GM18909 (cell line): ENCODE results near the gene LAMA5.

Source experiments
- ATAC-seq: cut with Tn5 transposase; IDR thresholded peaks from one replicate; pipeline ENCODE4 v1.9.1; 2021; ENCODE audit warnings: mild to moderate bottlenecking; ENCODE audit not compliant: unreplicated experiment, poor library complexity

The LAMA5 gene

GRCh38 chr20:62335532-62335931 lies 31.6 kb downstream of the LAMA5 start:
- no peak for ATAC-seq

DNA sequence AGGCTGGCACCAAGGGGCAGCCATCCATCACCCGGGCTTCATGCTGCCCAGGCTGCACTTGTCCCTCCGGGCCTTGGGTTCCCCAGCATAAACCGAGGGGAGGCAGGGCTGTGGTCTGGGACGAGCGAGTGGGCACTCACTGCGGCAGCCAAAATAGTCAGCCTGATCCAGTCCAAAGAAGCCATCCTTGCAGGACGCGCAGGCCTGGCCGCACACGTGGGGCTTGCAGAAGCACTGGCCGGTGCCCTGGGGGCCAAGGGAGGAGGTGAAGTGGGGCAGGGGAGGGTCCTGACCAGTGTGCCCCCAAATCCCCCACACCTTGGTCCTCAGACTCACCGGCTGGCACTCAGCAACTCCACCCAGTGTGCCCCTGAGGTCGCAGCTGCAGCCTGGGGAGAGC lies 32.2 kb downstream of the LAMA5 start:
- no peak for ATAC-seq

GRCh38 chr20:62333820-62334595 lies 33.1 kb downstream of the LAMA5 start:
- no peak for ATAC-seq

GRCh38 chr20:62332989-62333819 lies 33.9 kb downstream of the LAMA5 start:
- no peak for ATAC-seq

GRCh38 chr20:62332421-62332820 lies 34.7 kb downstream of the LAMA5 start:
- ATAC-seq: no peak

DNA sequence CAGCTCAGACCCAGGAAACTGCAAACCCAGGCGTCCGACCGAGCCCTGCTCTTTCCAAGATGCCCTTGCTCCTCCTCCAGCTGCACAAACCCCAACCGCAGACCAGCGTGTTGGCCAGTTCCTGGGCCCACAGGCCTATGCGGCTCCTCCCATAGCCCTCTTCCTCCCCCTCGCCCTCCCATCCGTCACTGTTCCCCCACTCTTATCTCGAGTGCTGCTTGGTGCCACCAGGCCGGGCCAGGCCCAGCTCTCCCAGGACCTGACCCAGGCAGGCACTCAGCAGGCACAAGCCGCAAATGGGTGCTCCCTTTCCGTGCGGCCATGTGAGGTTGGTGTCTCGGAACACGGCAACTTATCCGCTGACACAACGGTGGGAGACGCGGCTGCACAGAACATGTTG lies 35.8 kb downstream of the LAMA5 start:
- no peak for ATAC-seq

GRCh38 chr20:62330576-62331317 lies 36.4 kb downstream of the LAMA5 start:
- no peak for ATAC-seq

DNA sequence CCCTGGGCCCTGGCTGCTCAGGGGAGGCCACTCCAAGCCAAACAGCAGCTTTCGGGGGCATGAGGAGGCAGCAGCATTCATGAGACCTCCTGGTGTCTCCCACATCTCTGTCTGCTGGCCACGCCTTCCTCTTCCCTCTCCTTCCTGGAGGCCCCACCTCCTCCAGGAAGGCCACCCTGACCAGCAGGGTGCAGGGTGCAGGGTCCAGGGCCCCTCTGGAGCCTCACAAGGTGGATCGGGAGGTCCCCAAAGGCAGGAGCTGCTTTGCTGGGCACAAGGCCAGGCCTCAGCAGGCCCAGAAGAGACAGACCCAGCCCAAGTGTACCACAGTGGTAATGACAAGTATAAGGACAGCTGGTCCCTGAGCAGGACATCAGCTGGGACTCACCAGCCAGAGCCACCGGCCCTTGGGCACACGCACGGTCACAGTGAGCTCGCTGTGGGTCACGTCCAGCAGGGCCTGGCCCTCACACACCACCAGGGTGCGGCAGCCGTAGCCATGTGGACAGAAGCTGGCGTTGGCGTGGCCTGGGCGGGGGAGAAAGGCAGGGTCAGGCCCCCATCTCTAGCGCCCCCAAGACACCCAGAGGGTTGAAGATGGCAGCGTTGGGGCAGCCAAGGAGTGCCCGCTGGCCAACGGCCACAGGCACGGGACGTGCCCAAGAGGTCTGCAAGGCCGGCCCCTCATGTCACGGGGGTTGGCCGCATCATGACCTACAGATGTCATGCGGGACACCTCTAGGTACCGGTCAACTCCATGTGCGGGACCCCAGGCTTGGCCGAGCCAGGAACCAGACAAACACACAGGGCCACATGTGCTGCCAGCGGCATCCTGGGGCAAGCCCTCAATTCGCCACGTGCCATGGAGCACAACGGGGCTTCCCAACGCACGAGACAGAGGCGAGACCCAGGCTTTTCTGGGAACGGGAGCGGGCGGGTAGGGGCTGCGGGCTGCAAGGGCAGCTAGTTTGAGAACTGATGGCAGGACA lies 37.4 kb downstream of the LAMA5 start:
- no peak for ATAC-seq

DNA sequence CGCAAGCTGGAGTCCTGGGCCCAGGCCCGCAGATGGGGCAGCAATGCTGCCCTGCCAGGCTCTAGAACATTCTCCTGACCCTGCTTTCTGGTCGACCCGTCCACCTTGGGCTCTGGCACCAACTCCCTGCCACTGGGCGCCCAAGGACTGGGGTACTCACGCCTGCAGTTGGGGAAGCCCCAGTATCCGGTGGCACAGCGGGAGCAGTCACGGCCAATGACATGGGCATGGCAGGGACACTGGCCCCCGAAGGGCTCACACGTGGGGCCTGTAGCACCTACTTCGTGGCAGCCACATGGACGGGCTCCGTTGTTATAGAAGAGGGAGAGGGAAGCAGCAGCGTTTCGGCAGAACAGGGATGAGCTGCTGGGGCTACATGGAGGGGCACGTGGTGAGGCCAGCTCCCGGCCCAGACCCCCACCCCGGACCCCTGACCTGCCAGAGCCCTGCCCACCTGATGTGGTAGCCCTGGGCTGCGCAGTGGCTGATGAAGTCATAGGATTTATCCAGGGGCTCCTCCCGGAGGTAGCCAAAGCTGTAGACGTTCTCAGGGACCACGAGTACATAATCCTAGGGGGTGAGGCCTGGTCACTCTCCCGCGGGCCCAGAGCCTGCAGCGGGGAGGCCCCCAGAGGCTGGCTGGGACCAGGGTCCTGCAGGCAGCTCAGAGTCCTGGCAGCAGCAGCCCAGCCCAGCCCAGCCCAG lies 38.3 kb downstream of the LAMA5 start:
- ATAC-seq: no peak

DNA sequence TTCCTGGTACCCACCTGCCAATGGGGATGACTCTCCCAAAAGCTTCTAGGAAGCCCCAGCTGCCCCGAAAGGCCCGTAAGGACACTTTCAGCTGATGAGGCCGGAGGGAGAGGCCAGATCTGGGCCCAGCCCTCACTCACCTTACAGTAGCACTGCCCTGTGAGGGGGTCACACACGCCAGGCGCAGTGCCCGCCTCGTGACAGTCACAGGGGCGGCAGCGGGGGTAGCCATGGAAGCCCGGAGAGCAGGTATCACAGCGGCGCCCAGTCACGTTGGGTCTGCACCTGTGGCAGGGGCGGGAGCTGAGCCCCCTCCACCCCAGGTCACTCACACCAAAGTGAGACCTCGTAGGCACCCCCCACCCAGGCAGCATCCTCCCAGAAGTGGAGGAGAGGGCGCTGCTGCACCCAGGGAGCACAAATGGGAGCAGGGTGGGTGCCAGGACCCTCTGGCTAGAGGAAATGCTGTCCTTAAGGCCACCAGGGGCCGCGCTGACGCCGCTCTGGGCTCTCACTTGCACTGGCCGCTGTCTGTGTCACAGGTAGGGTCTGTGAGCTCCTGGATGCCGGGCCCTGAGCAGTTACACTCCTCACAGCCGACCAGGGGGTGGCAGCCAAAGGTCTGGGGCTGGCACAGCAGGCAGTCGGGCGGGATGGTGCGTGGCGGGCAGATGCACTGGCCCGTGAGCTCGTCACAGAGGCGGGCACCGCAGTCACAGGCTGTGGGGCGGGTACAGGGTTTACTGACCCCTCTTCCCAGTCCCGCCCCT lies 39.2 kb downstream of the LAMA5 start:
- no peak for ATAC-seq

DNA sequence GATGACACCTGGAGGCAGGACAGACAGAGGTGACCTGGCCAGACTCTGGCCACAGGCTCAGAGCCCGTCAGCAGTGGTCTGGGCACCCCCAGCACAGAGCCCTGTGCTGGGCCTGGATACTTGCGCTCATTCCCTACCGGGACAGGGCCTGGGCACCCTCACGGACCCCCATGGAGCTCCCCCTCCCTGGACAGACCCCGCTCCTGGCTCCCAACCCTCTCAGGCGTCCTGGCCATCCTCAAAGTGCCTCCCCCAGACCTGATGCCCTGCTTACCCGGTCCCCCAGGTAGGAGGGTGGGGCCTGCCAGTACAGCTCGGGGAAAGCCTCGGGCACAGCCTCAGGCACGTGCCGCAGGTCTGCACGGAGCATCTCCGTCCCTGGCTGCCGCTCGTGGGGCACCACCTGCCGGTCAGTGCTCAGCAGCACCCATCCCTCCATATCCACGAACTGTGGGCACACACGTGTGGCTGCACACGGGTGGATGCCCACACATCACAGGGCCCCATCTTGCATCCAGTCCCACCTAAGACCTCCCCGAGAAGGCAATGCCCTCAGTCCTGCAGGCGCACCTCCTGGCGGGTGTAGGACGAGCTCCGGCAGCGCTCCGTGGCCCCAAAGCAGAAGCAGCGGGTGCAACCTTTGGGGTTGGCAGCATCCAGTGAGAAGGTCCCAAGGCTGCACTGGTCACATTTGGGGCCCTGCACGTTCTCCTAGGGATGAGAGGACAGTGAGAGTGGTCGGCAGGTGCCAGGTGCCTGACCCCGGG lies 40.0 kb downstream of the LAMA5 start:
- ATAC-seq: no peak

GRCh38 chr20:62326559-62326958 lies 40.6 kb downstream of the LAMA5 start:
- ATAC-seq: no peak

DNA sequence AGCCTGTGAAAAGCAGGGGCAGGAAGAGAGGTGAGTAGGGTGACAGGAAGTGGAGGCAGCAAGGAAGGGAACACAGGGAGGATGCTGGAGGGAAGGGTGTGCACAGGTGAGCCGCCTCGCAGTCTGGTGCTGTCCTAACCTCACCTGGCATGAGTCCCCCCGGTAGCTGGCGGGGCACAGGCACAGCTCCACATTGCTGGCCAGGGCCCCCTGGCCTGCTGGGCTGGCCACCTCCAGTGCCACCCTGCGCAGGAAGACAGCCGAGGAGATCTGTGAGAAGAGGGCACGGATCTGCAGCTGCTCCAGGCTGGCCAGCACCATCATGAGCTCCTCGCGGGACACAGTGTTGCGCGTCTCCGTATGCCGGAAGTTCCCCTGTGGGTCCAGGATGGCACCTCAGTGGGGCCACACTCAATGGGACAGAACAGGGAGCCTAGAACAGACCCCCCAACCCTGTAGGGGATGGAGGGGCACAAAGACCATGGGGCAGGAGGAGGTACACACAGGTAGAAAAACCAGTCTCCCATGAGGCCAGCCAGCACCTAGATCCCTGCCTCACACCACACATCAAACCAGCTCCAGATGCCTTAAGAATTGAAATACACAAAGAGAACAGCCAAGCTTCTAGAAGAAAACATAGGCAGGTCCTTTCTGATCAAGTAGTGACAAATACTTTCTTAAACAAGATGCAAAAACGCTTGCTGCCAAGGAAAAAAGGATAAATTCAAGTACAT lies 41.8 kb downstream of the LAMA5 start:
- no peak for ATAC-seq

DNA sequence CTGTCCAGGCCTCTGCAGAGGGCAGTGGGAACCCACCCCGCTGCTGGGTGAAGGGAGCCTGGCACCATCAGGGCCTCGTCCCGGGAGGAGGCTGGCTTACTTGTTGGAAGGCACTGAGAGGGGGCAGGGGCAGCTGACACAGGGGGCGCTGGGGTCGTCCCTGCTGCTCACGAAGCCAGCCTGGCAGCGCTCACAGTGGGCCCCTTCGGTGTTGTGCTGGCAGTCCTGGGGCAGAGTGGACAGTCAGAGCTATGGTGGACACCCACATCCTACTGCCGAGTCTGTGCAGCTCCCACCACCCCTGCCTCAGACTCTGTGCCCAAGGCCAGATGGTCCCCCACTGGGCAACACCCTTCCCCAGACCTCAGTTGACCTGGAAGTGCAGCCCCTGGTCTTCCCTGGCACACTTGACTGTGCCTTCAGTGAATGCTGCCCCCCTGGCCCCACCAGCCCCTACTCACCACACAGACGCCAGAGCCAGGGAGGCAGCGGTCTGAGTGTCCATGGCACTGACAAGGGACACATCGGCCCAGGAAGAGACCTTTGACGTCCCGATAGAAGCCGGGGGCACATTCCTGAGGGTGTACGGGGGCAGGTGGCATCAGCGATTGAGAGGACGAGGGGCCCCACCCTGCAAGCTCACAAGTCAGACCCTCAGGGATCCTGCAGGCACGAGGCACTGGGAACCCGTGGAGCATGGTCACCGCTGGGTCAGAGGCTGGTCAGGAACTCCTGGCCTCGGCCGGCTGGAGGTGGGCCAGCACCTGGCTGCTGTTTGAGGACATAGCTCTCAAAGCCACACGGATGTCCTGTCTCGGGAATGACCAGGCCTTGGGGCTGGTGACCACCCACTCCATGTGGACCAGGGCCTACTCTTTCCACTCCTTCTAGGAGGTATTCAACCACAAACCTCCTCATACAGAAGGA lies 42.9 kb downstream of the LAMA5 start:
- no peak for ATAC-seq

DNA sequence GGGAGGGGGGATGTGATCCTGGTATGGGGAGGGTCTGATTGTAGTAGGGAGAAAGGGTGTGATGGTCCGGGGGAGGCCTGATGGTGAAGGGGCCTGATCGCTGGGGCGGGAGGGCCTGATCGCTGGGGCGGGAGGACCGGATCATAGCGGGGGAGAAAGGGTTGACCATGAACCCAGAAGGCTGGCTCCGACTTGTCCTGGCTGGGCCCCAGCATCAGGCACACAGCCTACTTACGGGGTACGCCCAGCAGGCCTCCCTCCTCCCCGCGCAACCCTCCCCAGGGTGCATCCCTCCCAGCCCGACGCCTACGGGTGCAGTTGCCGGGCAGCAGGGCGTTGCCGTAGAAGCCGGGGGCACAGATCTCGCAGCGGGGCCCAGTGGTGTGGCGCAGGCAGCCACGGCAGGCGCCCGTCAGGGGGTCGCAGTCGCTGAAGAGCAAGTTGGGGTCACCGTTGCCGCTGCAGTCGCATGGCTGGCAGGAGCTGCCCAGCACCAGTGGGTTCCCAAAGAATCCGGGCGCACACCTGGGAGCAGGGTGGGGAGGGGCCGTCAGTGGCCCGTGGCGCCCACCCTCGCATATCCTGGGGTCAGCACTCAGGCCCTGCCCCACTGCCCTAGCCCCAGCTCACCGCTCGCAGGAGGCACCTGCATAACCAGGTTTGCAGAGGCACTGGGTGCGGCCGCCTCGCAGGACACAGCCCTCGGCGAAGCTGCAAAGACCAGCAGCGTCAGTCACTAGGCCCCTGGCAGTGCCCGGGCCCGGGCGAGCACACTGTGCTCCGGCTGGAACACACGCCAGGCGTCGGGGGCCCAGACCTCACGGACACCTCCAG lies 43.7 kb downstream of the LAMA5 start:
- ATAC-seq: no peak
